CD14-positive monocyte (primary cell): ENCODE results near the gene MUCL1. TPM values are rescaled to one million over a fixed set of nuclear protein-coding genes. Genes with fewer than 3 reads are reported as not detected.

ENCODE experiments used
- DNase-seq, 3 donors: peaks; one replicate each; pipeline ENCODE4 v3.0.0-alpha.2; 2011 to 2022
- H2AFZ ChIP-seq: 2 replicates; pipeline ENCODE4 v1.6.0; 2012; ENCODE audit warnings: mild to moderate bottlenecking, low read depth, low read length, inconsistent platforms; ENCODE audit not compliant: insufficient read depth, poor library complexity, severe bottlenecking
- H3K27ac ChIP-seq, 2 donors: 1 replicate in 1 of 2; 2 replicates in 1 of 2; pipeline ENCODE4 v1.5.1; 2012 to 2013; ENCODE audit warnings: low read length in 2 of 2, control low read depth in 1 of 2, inconsistent platforms in 1 of 2, low read depth in 1 of 2, mild to moderate bottlenecking in 1 of 2
- H3K27me3 ChIP-seq, 2 donors: one replicate each; pipeline versions ENCODE4 v1.6.0 to v1.6.1; 2011 to 2013; ENCODE audit warnings: low read length in 2 of 2; ENCODE audit not compliant: control insufficient read depth in 2 of 2, insufficient read depth in 2 of 2
- H3K36me3 ChIP-seq, 2 donors: replicated peaks in 1 of 2; 1 replicate in 1 of 2; 2 replicates in 1 of 2; pipeline versions ENCODE4 v1.5.1 to v1.6.1; 2012 to 2013; ENCODE audit warnings: low read length in 2 of 2, control low read depth in 1 of 2, inconsistent platforms in 1 of 2, mild to moderate bottlenecking in 1 of 2; ENCODE audit not compliant: insufficient read depth in 2 of 2, control insufficient read depth in 1 of 2
- H3K4me1 ChIP-seq, 2 donors: 1 replicate in 1 of 2; 2 replicates in 1 of 2; pipeline versions ENCODE4 v1.5.1 to v1.6.1; 2012 to 2013; ENCODE audit warnings: low read length in 2 of 2, control low read depth in 1 of 2, inconsistent platforms in 1 of 2, mild to moderate bottlenecking in 1 of 2, moderate library complexity in 1 of 2; ENCODE audit not compliant: insufficient read depth in 2 of 2, control insufficient read depth in 1 of 2
- H3K4me2 ChIP-seq: replicated peaks from 2 replicates; pipeline ENCODE3; 2012; ENCODE audit warnings: low read length, moderate library complexity, mild to moderate bottlenecking; ENCODE audit not compliant: poor library complexity, severe bottlenecking; ENCODE audit errors: extremely low read depth
- H3K4me3 ChIP-seq, 3 experiments: fragments of 200-600 bp in 1 of 3; sonication (generic) in 1 of 3; replicated peaks in 1 of 3; 1 replicate in 2 of 3; 2 replicates in 1 of 3; pipeline ENCODE4 v1.5.1; 2011 to 2013; ENCODE audit warnings: low read length in 3 of 3, mild to moderate bottlenecking in 3 of 3, control low read depth in 2 of 3, low read depth in 2 of 3, inconsistent platforms in 1 of 3, moderate library complexity in 1 of 3
- H3K79me2 ChIP-seq: 2 replicates; pipeline ENCODE4 v1.6.0; 2012; ENCODE audit warnings: mild to moderate bottlenecking, control low read depth, inconsistent platforms, low read length, moderate library complexity; ENCODE audit not compliant: insufficient read depth
- H3K9ac ChIP-seq: 2 replicates; pipeline ENCODE4 v1.6.0; 2017; ENCODE audit warnings: low read length, mild to moderate bottlenecking; ENCODE audit not compliant: insufficient read depth, poor library complexity, severe bottlenecking
- H3K9me3 ChIP-seq, 2 donors: replicated peaks in 1 of 2; 1 replicate in 1 of 2; 2 replicates in 1 of 2; pipeline versions ENCODE4 v1.5.1 to v1.6.1; 2012 to 2013; ENCODE audit warnings: low read length in 2 of 2, control low read depth in 1 of 2; ENCODE audit not compliant: control insufficient read depth in 1 of 2, insufficient read depth in 1 of 2
- H4K20me1 ChIP-seq: 2 replicates; pipeline ENCODE4 v1.6.0; 2012; ENCODE audit warnings: mild to moderate bottlenecking, low read length, control low read depth, moderate library complexity; ENCODE audit not compliant: insufficient read depth
- H3K27ac Mint-ChIP-seq, 7 donors: one replicate each; pipeline ENCODE4 v1.8.0; 2020; ENCODE audit warnings: mild to moderate bottlenecking in 7 of 7, mixed read lengths in 7 of 7, moderate library complexity in 6 of 7, inconsistent platforms in 2 of 7
- H3K27me3 Mint-ChIP-seq, 3 donors: one replicate each; pipeline ENCODE4 v1.8.0; 2021 to 2022; ENCODE audit warnings: low read depth in 3 of 3, mild to moderate bottlenecking in 3 of 3, mixed read lengths in 3 of 3, moderate library complexity in 3 of 3, inconsistent platforms in 1 of 3
- H3K36me3 Mint-ChIP-seq, 2 donors: one replicate each; pipeline ENCODE4 v1.8.0; 2020; ENCODE audit warnings: mixed read lengths in 2 of 2, inconsistent platforms in 1 of 2, mild to moderate bottlenecking in 1 of 2
- H3K4me1 Mint-ChIP-seq: one replicate; pipeline ENCODE4 v1.8.0; 2020; ENCODE audit warnings: mild to moderate bottlenecking, mixed read lengths
- H3K4me3 Mint-ChIP-seq, 2 donors: one replicate each; pipeline ENCODE4 v1.8.0; 2020; ENCODE audit warnings: mild to moderate bottlenecking in 2 of 2, mixed read lengths in 2 of 2, moderate library complexity in 1 of 2
- H3K9me3 Mint-ChIP-seq, 7 donors: one replicate each; pipeline ENCODE4 v1.8.0; 2020 to 2022; ENCODE audit warnings: mixed read lengths in 7 of 7, mild to moderate bottlenecking in 6 of 7, moderate library complexity in 6 of 7, inconsistent platforms in 2 of 7
- CTCF ChIP-seq: fragments of 200-600 bp; IDR thresholded peaks from one replicate; pipeline ENCODE4 v1.8.0; 2022; ENCODE audit warnings: antibody characterized with exemption, mild to moderate bottlenecking
- WGBS: methylation state at CpG from one replicate; pipeline ENCODE4 v1.1.5; 2013; ENCODE audit warnings: missing lambda C conversion rate; ENCODE audit not compliant: insufficient coverage; 5-methylcytosine and 5-hydroxymethylcytosine counted together
- intact Hi-C, 2 donors: fragments of 100-400 bp; cut with micrococcal nuclease; formaldehyde crosslinking; loops; one replicate each; pipeline versions ENCODE4 v1.15.0 to v1.15.1; 2023
- polyA plus RNA-seq, 3 donors: library from polyadenylated mRNA; depleted of rRNA in 1 of 3; unstranded in 2 of 3; stranded (reverse) in 1 of 3; fragments of 300-500 nt in 2 of 3; fragments of >200 nt in 1 of 3; fragmentation: Illumina TruSeq in 2 of 3; gene quantifications; 1 replicate in 2 of 3; 2 replicates in 1 of 3; pipeline ENCODE4 v1.2.3, GENCODE V29; 2012 to 2021

The MUCL1 gene
- polyA plus RNA-seq, 3 donors: not detected

GRCh38 chr12:54870048-54870447, 15.7 kb downstream of the MUCL1 start:
- Histone ChIP-seq H3K36me3 (no peaks in the 10 kb centered on the region), H3K4me1 (no peaks in the 10 kb centered on the region), H3K9ac (no peak overlapping the region), H2AFZ (no peak overlapping the region), H3K4me3 (no peak overlapping the region), H3K27ac (no peak overlapping the region), H3K4me2 (no peak overlapping the region), H4K20me1 (no peaks in the 10 kb centered on the region), H3K79me2 (no peaks in the 10 kb centered on the region), H3K9me3 (no peaks in the 10 kb centered on the region), H3K27me3 (no peaks in the 10 kb centered on the region)
- no CpG with 5 or more reads among the region's 1 CpG for WGBS
- Mint-ChIP-seq H3K4me1 (no peaks in the 10 kb centered on the region), H3K4me3 (no peak overlapping the region), H3K27ac (no peak overlapping the region), H3K9me3 (peaks cover 0 to 3% (median 0%) of the 10 kb centered on the region in 7 donors), H3K36me3 (no peaks in the 10 kb centered on the region), H3K27me3 (peaks cover 0 to 1% (median 0%) of the 10 kb centered on the region in 3 donors)
- no peak for TF ChIP-seq CTCF
- intact Hi-C loops: no loop called here
- DNase-seq: no peak

- no peaks in the 10 kb centered on the region for H3K36me3 Mint-ChIP-seq
- H3K27ac ChIP-seq: no peak overlapping the region
- H3K4me3 ChIP-seq: no peak overlapping the region
- no peaks in the 10 kb centered on the region for H3K27me3 ChIP-seq
- no peaks in the 10 kb centered on the region for H3K9me3 ChIP-seq
- H3K27me3 Mint-ChIP-seq: peaks cover 0 to 1% (median 0%) of the 10 kb centered on the region in 3 donors
- no peaks in the 10 kb centered on the region for H3K79me2 ChIP-seq
- no peak overlapping the region for H2AFZ ChIP-seq
- no peaks in the 10 kb centered on the region for H4K20me1 ChIP-seq
- no CpG with 5 or more reads among the region's 5 CpGs for WGBS
- no peak overlapping the region for H3K4me2 ChIP-seq
- no peak for TF ChIP-seq CTCF
- DNase-seq: no peak
- no peaks in the 10 kb centered on the region for H3K36me3 ChIP-seq
- H3K4me1 Mint-ChIP-seq: no peaks in the 10 kb centered on the region
- H3K4me1 ChIP-seq: no peaks in the 10 kb centered on the region
- no peak overlapping the region for H3K4me3 Mint-ChIP-seq
- intact Hi-C loops: no loop called here
- no peak overlapping the region for H3K27ac Mint-ChIP-seq
- H3K9ac ChIP-seq: no peak overlapping the region
- H3K9me3 Mint-ChIP-seq: peaks cover 0 to 3% (median 0%) of the 10 kb centered on the region in 7 donors
These were observed 16.3 kb downstream of the MUCL1 start for GRCh38 chr12:54870617-54871016.
